Liver (tissue), 9 donors: ENCODE data around the gene RET. TPM values are rescaled to one million over a fixed set of nuclear protein-coding genes. Genes with fewer than 3 reads are reported as not detected.
A peak's percentile ranks its signal among the peaks of the same experiment; 100 is the strongest.

Experiments
- DNase-seq: peaks from one replicate; pipeline ENCODE4 v3.0.0-alpha.2; 2017; ENCODE audit warnings: low spot score
- H3K27ac ChIP-seq, 2 donors: one replicate each; pipeline ENCODE4 v1.7.0; 2013; ENCODE audit warnings: inconsistent platforms in 2 of 2, low read length in 2 of 2, control low read depth in 1 of 2, low read depth in 1 of 2, mild to moderate bottlenecking in 1 of 2
- H3K27me3 ChIP-seq, 4 donors: one replicate each; pipeline versions ENCODE4 v1.6.1 to v1.7.0; 2013; ENCODE audit warnings: low read length in 3 of 4, inconsistent platforms in 1 of 4, mild to moderate bottlenecking in 1 of 4, moderate library complexity in 1 of 4; ENCODE audit not compliant: control insufficient read depth in 4 of 4, insufficient read depth in 4 of 4
- H3K36me3 ChIP-seq, 4 donors: one replicate each; pipeline versions ENCODE4 v1.6.1 to v1.7.0; 2013; ENCODE audit warnings: low read length in 3 of 4, mild to moderate bottlenecking in 3 of 4, low read depth in 1 of 4, moderate library complexity in 1 of 4; ENCODE audit not compliant: control insufficient read depth in 4 of 4, insufficient read depth in 3 of 4
- H3K4me1 ChIP-seq, 4 donors: one replicate each; pipeline versions ENCODE4 v1.6.1 to v1.7.0; 2013; ENCODE audit warnings: low read length in 3 of 4, mild to moderate bottlenecking in 3 of 4, moderate library complexity in 1 of 4; ENCODE audit not compliant: control insufficient read depth in 4 of 4, insufficient read depth in 4 of 4
- H3K4me3 ChIP-seq, 3 donors: one replicate each; pipeline versions ENCODE4 v1.6.1 to v1.7.0; 2013; ENCODE audit warnings: low read length in 3 of 3, control low read depth in 1 of 3, low read depth in 1 of 3, mild to moderate bottlenecking in 1 of 3
- H3K9ac ChIP-seq, 2 donors: one replicate each; pipeline ENCODE4 v1.7.0; 2013; ENCODE audit warnings: low read length in 2 of 2, mild to moderate bottlenecking in 2 of 2, moderate library complexity in 2 of 2, control low read depth in 1 of 2, low read depth in 1 of 2
- H3K9me3 ChIP-seq, 4 donors: one replicate each; pipeline versions ENCODE4 v1.6.1 to v1.7.0; 2013; ENCODE audit warnings: low read length in 3 of 4; ENCODE audit not compliant: control insufficient read depth in 4 of 4
- EGR1 ChIP-seq, 2 donors: IDR thresholded peaks; 2 replicates each; pipeline ENCODE4 v1.6.1; 2016 to 2018; ENCODE audit warnings: antibody characterized with exemption in 2 of 2, low read depth in 2 of 2
- FOXA1 ChIP-seq: IDR thresholded peaks from 2 replicates; pipeline ENCODE4 v1.6.1; 2016; ENCODE audit warnings: antibody characterized with exemption
- FOXA2 ChIP-seq: IDR thresholded peaks from 2 replicates; pipeline ENCODE4 v1.6.1; 2016; ENCODE audit warnings: antibody characterized with exemption
- GABPA ChIP-seq, 2 donors: IDR thresholded peaks in 1 of 2; conservative IDR thresholded peaks in 1 of 2; 2 replicates each; pipeline ENCODE4 v1.6.1; 2016; ENCODE audit warnings: antibody characterized with exemption in 2 of 2, mild to moderate bottlenecking in 1 of 2, moderate library complexity in 1 of 2
- HNF4G ChIP-seq: IDR thresholded peaks from 2 replicates; pipeline ENCODE4 v1.6.1; 2016; ENCODE audit warnings: antibody characterized with exemption
- JUND ChIP-seq, 2 donors: IDR thresholded peaks; 2 replicates each; pipeline ENCODE4 v1.6.1; 2016; ENCODE audit warnings: antibody characterized with exemption in 2 of 2
- RXRA ChIP-seq, 2 donors: IDR thresholded peaks; 2 replicates each; pipeline ENCODE4 v1.6.1; 2017 to 2018; ENCODE audit warnings: antibody characterized with exemption in 2 of 2, mild to moderate bottlenecking in 1 of 2
- SP1 ChIP-seq: IDR thresholded peaks from 2 replicates; pipeline ENCODE4 v1.6.1; 2018; ENCODE audit warnings: antibody characterized with exemption, mild to moderate bottlenecking
- TAF1 ChIP-seq: conservative IDR thresholded peaks from 2 replicates; pipeline ENCODE4 v1.6.1; 2016; ENCODE audit warnings: antibody characterized with exemption, mild to moderate bottlenecking
- WGBS: extraction: QIAGEN DNeasy Blood & Tissue Kit; methylation state at CpG from one replicate; pipeline ENCODE4 v1.1.7; 2013; 5-methylcytosine and 5-hydroxymethylcytosine counted together
- polyA plus RNA-seq, 2 donors: library from polyadenylated mRNA; stranded (reverse) in 1 of 2; unstranded in 1 of 2; fragments of 200-250 nt in 1 of 2; fragments of >200 nt in 1 of 2; fragmentation: Nextera tagmentation in 1 of 2; extraction: Ambion mirVana in 1 of 2; gene quantifications; one replicate each; pipeline versions ENCODE4 v1.2.1 to v1.2.3, GENCODE V29; 2013 to 2015
- total RNA-seq, 2 donors: library from RNA; depleted of rRNA; stranded (reverse); fragments of >200 nt; gene quantifications; one replicate each; pipeline ENCODE4 v1.2.3, GENCODE V29; 2014
- TF ChIP-seq, protein P1 (sequence below): IDR thresholded peaks from 2 replicates; pipeline ENCODE4 v1.6.1; 2016; ENCODE audit warnings: antibody characterized with exemption
- TF ChIP-seq, protein P2 (sequence below): fragments of 150-350 bp; IDR thresholded peaks from 2 replicates; pipeline ENCODE4 v1.5.1; 2017; ENCODE audit warnings: improper control_type of control experiment, low read depth, low read length; ENCODE audit not compliant: missing input control
- TF ChIP-seq, protein P3 (sequence below): IDR thresholded peaks from 2 replicates; pipeline ENCODE4 v1.6.1; 2016; ENCODE audit warnings: antibody characterized with exemption, mild to moderate bottlenecking
- TF ChIP-seq, protein P4 (sequence below): IDR thresholded peaks from 2 replicates; pipeline ENCODE4 v1.6.1; 2016; ENCODE audit warnings: antibody characterized with exemption
- TF ChIP-seq, protein P5 (sequence below): IDR thresholded peaks from 2 replicates; pipeline ENCODE4 v1.6.1; 2016; ENCODE audit warnings: antibody characterized with exemption
- donor health status: healthy.
- donor health status: healthy.
- donor health status: healthy.
- donor health status: healthy.
- donor health status: healthy.

Gene RET
- total and polyA plus RNA-seq, 4 donors, result 0.09 to 2.5 (median 0.33) TPM; not detected in 1

DNA sequence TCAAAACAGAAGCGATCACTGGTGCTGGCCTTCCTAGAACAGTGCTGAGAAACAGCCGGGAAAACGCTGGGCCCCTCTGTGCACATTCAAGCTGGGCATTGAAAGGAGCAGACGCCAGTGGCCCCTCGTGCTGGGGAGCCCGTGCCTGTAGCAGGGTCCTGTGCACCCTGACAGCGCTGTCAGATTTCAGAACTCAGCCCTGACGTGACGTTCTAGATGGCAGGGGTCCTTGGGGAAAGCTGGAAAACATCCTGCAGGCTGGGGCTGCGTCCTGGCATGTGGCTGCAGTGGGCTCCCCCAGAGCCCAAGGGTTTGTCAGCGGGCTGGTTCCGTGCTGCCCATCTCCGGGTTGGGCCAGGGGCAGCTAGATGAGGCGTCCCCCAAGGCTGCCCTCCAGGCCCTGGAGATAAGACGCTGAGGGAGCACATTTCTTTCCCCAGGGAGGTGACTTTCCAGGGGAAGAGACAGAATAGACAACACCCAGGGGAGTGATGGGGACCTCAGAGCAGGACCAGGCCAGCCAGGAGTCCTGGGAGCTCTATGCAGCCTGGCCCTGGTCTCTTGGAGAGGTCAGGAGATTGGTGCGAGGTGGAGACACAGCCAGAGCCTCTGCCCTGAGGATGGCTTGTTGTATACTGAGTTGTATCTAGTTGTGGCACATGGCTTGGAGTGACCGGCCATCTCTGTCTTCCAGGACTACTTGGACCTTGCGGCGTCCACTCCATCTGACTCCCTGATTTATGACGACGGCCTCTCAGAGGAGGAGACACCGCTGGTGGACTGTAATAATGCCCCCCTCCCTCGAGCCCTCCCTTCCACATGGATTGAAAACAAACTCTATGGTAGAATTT, 49.2 kb downstream of the RET start:
- TF ChIP-seq, protein P1, sequence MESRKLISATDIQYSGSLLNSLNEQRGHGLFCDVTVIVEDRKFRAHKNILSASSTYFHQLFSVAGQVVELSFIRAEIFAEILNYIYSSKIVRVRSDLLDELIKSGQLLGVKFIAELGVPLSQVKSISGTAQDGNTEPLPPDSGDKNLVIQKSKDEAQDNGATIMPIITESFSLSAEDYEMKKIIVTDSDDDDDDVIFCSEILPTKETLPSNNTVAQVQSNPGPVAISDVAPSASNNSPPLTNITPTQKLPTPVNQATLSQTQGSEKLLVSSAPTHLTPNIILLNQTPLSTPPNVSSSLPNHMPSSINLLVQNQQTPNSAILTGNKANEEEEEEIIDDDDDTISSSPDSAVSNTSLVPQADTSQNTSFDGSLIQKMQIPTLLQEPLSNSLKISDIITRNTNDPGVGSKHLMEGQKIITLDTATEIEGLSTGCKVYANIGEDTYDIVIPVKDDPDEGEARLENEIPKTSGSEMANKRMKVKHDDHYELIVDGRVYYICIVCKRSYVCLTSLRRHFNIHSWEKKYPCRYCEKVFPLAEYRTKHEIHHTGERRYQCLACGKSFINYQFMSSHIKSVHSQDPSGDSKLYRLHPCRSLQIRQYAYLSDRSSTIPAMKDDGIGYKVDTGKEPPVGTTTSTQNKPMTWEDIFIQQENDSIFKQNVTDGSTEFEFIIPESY, result no peak
- TF ChIP-seq FOXA1, result no peak
- TF ChIP-seq, protein P2, sequence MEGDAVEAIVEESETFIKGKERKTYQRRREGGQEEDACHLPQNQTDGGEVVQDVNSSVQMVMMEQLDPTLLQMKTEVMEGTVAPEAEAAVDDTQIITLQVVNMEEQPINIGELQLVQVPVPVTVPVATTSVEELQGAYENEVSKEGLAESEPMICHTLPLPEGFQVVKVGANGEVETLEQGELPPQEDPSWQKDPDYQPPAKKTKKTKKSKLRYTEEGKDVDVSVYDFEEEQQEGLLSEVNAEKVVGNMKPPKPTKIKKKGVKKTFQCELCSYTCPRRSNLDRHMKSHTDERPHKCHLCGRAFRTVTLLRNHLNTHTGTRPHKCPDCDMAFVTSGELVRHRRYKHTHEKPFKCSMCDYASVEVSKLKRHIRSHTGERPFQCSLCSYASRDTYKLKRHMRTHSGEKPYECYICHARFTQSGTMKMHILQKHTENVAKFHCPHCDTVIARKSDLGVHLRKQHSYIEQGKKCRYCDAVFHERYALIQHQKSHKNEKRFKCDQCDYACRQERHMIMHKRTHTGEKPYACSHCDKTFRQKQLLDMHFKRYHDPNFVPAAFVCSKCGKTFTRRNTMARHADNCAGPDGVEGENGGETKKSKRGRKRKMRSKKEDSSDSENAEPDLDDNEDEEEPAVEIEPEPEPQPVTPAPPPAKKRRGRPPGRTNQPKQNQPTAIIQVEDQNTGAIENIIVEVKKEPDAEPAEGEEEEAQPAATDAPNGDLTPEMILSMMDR, result no peak
- TF ChIP-seq FOXA2, result no peak
- TF ChIP-seq, protein P3, sequence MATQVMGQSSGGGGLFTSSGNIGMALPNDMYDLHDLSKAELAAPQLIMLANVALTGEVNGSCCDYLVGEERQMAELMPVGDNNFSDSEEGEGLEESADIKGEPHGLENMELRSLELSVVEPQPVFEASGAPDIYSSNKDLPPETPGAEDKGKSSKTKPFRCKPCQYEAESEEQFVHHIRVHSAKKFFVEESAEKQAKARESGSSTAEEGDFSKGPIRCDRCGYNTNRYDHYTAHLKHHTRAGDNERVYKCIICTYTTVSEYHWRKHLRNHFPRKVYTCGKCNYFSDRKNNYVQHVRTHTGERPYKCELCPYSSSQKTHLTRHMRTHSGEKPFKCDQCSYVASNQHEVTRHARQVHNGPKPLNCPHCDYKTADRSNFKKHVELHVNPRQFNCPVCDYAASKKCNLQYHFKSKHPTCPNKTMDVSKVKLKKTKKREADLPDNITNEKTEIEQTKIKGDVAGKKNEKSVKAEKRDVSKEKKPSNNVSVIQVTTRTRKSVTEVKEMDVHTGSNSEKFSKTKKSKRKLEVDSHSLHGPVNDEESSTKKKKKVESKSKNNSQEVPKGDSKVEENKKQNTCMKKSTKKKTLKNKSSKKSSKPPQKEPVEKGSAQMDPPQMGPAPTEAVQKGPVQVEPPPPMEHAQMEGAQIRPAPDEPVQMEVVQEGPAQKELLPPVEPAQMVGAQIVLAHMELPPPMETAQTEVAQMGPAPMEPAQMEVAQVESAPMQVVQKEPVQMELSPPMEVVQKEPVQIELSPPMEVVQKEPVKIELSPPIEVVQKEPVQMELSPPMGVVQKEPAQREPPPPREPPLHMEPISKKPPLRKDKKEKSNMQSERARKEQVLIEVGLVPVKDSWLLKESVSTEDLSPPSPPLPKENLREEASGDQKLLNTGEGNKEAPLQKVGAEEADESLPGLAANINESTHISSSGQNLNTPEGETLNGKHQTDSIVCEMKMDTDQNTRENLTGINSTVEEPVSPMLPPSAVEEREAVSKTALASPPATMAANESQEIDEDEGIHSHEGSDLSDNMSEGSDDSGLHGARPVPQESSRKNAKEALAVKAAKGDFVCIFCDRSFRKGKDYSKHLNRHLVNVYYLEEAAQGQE, result no peak
- TF ChIP-seq, protein P4, sequence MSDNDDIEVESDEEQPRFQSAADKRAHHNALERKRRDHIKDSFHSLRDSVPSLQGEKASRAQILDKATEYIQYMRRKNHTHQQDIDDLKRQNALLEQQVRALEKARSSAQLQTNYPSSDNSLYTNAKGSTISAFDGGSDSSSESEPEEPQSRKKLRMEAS, result no peak
- TF ChIP-seq HNF4G, result no peak
- Histone ChIP-seq H3K9me3 (no peaks in the 10 kb centered on the region), H3K9ac (no peak overlapping the region), H3K27me3 (no peaks in the 10 kb centered on the region), H3K4me1 (no peaks in the 10 kb centered on the region), H3K27ac (no peak overlapping the region), H3K36me3 (peaks cover 0 to 2% (median 0%) of the 10 kb centered on the region in 4 donors), H3K4me3 (no peak overlapping the region)
- 84% methylated on average over 23 of the region's 23 CpGs for WGBS
- DNase-seq, result peak; percentile 10

DNA sequence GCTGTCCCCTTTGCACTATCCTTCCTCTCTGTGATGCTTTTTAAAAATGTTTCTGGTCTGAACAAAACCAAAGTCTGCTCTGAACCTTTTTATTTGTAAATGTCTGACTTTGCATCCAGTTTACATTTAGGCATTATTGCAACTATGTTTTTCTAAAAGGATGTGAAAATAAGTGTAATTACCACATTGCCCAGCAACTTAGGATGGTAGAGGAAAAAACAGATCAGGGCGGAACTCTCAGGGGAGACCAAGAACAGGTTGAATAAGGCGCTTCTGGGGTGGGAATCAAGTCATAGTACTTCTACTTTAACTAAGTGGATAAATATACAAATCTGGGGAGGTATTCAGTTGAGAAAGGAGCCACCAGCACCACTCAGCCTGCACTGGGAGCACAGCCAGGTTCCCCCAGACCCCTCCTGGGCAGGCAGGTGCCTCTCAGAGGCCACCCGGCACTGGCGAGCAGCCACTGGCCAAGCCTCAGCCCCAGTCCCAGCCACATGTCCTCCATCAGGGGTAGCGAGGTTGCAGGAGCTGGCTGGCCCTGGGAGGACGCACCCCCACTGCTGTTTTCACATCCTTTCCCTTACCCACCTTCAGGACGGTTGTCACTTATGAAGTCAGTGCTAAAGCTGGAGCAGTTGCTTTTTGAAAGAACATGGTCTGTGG, 50.0 kb downstream of the RET start:
- no peak overlapping the region for H3K27ac ChIP-seq
- no peaks in the 10 kb centered on the region for H3K4me1 ChIP-seq
- no peak overlapping the region for H3K4me3 ChIP-seq
- peak; percentile 27 for DNase-seq
- H3K36me3 ChIP-seq, result peaks cover 0 to 2% (median 0%) of the 10 kb centered on the region in 4 donors
- 70% methylated on average over 7 of the region's 7 CpGs for WGBS
- no peaks in the 10 kb centered on the region for H3K9me3 ChIP-seq
- H3K9ac ChIP-seq, result no peak overlapping the region
- no peaks in the 10 kb centered on the region for H3K27me3 ChIP-seq
- no peak for TF ChIP-seq JUND (IDR thresholded peaks at IDR 0.05)
- TF ChIP-seq, protein P5, sequence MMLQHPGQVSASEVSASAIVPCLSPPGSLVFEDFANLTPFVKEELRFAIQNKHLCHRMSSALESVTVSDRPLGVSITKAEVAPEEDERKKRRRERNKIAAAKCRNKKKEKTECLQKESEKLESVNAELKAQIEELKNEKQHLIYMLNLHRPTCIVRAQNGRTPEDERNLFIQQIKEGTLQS, result no peak
- TF ChIP-seq FOXA2, result no peak
- TF ChIP-seq RXRA (IDR thresholded peaks at IDR 0.05), result no peak
- no peak for TF ChIP-seq SP1
- TF ChIP-seq, protein P3, result no peak
- no peak for TF ChIP-seq HNF4G
- TF ChIP-seq GABPA (IDR thresholded peaks at IDR 0.05 in 1 of 2, conservative IDR thresholded peaks at IDR 0.05 in 1 of 2), result no peak
- no peak for TF ChIP-seq TAF1
- no peak for TF ChIP-seq EGR1 (IDR thresholded peaks at IDR 0.05; ENCODE audit: low read depth in 2 of 2)
- no peak for TF ChIP-seq FOXA1
- TF ChIP-seq, protein P2, result no peak
